Stimulated activated CD4-positive, alpha-beta T cell treated with anti-CD3 and anti-CD28 coated beads, Interleukin-1b, Interleukin-23, amount 100 ng/mL, for 48 hours (primary cell): ENCODE measurements around the gene TSPAN32.

ENCODE experiments used
- DNase-seq: peaks from one replicate; pipeline ENCODE4 v3.0.0-alpha.2; 2020

TSPAN32 gene

DNA sequence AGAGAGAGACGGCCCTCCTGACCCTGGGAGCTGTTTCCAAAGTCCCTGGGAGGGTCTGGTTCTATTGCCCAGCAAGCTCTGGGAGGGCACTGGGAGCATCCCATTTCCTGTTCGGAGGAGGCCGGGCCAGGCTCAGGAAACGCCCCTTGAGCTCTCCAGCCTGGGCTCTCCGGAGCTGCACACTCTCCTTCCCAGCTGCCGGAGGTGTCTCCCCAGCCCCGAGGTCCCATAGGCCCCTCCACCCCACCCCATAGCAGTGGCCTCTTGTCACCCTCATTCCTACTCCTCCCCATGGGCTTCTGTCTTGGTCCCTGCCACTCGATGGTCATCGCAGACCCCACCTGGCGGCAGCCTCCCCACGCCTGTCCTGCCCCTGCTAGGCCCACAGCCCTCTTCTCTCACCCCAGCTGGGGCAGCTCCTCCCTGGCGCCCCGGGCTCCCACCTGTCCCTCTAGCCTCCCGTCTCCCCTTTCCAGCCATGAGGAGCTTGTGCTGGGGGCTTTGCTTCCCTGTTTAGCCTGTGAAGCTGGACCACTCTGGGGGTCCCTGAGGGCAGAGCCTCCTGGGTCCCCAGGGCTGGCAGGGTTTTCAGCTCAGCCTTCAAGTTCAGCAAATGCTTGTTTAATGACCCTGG is 2.8 kb downstream of the TSPAN32 start:
- no peak for DNase-seq

DNA sequence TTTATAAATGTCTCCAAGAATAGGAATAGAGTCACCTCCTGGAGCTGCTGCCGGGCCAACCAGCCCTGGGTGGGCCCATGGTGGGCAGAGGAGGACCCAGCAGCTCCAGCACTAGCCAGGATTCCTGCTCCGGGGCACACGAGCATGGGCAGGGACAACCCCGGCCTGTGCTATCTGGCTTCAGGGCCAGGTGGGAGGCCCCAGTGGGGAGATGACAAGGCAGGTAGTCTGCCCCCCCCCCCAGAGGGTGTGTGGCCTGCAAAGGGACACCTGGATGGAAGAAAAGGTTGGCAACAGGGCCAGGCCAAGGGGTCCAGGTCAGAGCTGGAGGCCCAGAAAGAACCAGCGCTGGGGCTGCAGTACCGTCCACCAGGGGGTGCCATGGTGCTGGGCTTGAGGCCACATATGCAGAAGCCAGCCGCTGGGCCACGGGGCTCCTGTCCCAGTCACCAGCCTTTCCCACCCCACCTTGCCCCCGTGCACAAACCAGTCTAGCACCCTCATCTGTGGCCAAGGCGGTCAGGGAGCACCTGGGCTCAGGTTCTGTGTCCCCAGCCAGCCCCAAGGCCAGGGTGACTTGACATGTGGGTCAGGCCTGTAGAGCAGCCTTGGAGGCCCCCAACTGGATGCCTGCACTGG is 3.4 kb downstream of the TSPAN32 start:
- peak; percentile 82 for DNase-seq

- no peak for DNase-seq
These were observed 4.1 kb downstream of the TSPAN32 start for GRCh38 chr11:2305788-2306451.

- DNase-seq = no peak
These were observed 4.6 kb downstream of the TSPAN32 start for GRCh38 chr11:2306452-2306823.

DNA sequence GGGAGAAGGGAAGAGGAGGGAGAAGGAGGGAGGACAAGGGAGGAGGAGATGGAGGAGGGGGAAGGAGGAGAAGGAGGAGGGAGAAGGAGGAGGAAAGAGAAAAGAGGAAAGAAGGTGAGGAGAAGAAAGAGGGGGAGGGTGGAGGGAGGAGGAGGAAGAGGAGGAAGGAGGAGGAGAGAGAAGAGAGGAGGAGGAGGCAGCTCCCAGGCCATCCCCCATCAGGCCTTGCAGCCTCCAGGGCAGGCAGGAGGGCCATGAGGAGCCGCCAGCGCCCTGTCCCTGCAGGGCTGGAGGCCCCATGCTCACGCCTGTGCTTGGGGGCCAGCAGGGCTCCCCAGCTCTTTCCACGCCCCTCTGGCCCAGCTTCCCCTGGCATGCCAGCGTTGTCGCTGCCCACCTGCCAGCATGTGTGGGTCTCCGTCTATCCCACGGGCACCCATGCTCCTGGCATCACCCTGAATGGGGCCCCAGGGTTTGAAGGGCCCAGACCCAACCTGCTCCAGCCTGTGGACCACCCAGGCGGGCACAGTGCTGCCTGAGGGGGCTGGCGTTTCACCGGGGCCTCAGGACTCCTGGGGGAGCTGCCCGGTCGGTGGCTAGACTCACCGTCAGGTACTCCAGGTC is 5.2 kb downstream of the TSPAN32 start:
- DNase-seq = no peak

DNA sequence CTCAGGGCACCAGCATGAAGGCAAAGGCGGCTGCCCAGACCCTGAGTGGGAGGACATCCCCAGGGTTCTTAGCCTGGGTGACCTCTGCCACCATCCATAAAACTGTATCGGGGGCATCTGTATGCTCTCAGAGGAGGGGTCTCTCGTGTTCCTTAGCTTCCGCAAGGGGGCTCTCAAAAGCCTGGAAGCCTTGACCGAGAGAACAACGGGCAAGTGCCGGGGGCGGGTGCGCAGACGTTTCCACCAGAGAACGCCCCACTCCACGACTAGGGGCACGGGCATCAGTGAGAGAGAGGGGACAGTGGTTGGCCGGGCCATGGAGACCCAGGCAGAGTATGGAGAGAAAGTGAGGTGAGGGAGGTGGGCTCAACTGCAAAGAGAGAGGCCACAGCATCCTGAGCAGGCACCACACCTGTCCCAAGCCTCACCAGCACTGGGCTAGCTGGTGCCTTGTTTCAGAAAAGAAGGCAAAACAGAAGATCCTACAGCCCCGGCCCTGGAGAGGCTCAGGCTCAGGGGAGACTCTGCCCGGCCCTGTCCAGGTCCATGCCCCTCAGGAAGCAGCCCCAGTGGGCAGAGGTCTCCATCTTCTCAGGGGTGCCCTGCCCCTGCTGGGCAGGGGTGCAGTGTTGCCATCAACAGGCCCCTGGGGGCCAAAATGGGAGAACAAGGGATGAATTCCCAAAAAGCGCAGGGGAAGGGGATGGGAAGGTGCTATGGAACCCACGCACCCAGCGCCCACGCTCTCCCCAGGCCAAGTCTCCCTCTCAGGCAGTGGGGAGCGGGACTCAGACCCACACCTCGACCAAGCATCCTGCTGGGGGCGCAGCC is 5.9 kb downstream of the TSPAN32 start:
- no peak for DNase-seq

DNA sequence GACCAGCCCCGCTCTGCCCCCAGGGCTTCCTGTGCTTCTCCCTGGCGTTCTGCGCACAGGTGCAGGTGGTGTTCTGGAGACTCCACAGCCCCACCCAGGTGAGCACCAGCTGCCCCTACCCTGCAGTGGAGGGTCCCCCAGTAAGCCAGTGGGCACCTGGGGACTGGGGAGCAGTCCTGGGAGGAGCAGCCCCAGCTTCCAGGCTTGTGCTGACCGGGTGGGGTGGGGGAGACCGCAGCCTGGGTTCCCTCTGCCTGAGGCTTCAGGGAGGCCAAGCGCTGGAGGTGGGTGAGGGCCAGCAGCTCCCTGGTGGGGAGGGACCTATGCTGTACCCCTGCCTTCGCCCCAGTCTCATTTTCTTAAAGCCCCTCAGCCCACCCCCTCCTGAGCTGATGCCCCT is 6.9 kb downstream of the TSPAN32 start:
- DNase-seq = no peak

- no peak for DNase-seq
These were observed 7.6 kb downstream of the TSPAN32 start for GRCh38 chr11:2309251-2310072.

- DNase-seq = no peak
These were observed 8.4 kb downstream of the TSPAN32 start for GRCh38 chr11:2310073-2310785.

DNA sequence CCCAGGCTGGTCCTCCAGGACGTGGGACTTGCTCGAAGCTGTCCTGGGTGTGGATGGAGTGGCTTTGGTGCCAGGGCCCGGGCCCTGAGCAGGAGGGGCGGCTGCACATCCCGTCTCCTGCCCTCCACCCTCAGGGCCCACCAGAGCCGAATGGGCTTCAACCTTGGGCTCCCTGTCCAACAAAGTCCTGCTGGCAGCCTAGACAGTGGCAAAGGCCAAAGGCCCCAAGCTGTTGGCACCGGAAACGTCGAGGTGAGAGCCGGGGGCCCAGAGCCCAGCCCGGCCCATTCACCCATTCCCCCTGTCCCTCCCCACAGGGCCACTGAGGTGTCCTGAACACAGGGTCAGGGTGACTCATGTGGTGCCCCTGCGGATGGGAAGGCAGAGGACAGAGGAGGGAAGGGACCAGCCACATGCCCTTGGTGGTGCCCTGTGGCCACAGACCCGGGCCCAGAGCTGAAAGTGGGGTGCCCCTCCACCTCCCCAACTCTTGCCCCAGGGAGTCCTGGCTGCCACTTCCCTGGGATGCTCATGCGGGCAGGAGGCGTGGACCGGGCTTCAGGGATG is 9.1 kb downstream of the TSPAN32 start:
- DNase-seq = no peak

DNA sequence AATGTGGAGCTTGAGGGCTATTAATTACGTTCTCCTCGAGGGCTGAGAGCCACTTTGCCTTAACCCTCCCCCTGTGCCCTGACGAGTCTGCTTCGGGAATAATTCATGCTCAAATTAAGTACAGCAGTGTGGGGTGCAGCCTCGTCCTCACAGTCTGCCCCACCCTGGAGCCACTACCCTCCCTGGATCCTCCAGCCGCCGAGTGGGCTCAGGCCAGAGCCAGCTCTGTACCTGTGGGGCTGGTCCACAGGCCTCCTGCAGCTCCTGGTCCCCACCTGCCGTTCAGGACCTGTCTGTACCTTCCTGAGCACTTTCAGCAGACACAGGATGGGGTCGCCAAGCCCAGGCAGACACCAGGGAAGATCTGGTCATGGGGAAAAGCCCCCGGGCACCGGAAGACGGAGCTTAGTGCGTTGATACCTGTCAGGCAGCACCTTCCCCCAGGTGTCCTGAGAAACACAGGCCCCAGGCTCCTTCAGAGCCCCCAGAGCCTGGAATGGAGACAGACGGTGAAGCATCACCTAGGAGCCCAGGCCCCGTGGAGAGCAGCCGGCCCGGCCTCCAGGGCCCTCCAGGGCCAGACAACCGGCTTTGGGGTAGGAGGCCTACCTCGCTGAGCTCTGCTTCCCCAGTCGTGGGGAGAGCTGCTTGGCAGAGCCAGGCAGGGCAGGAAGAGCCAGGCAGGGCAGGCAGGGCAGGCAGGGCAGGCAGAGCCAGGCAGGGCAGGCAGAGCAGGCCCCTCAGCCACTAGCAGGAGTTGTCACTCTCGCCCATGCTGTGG is 9.7 kb downstream of the TSPAN32 start:
- no peak for DNase-seq

GRCh38 chr11:2312232-2313042 is 10.6 kb downstream of the TSPAN32 start:
- DNase-seq = no peak

DNA sequence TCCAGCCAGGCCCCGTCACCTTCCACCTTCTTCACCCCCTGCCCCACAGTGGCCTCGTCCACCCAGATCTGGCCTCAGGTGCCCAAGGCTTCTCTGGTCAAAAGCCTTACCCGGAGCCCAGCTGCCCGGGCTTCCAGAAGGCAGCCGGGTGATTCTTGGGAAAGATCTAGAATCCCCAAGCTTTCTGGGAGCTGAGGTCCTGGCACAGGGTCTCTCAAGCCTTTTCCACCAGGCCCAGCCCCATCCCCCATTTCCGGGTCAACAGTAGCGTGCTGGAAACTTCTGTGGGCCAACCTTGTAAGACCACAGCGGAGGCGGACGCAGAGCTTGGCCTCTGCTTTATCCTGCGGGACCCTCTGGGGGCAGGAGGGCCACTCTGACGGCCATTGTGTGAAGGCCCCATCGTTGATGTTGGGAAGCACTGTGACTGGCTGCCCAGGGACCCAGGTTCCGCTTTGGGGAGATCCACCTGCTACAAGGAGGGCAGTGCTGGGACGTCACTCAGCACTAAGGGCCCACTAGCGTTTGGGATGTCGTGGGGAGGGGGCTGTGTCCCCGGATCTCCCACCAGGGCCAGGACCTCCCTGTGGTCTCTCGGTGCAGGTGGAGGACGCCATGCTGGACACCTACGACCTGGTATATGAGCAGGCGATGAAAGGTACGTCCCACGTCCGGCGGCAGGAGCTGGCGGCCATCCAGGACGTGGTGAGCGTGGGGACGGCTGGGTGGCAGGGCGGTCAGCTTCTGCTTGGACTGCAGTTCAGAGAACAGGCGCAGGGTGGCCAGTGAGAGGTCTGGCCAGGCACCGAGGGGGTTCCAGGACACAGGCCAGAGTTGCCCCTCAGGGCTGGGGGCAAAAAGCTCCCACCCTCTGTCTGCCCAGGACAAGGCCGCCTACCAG is 11.5 kb downstream of the TSPAN32 start:
- DNase-seq = no peak

DNA sequence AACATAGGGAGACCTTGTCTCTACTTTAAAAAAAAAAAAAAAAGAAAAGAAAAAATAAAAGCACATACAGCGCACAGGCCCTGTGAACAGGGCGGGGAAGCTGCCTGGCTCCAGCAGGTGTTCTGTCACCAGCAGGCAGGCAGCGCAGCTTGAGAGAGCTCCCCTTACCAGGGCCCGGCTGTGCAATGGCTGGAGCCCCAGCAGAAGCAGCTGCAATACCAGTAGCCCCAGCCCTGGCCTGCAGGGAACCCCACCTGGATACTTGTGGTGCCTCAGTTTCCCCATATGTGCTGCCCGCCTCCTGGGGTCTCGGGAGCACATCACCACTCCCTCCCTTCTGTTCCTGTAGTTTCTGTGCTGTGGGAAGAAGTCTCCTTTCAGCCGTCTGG is 12.3 kb downstream of the TSPAN32 start:
- no peak for DNase-seq

GRCh38 chr11:2314525-2315394 is 12.9 kb downstream of the TSPAN32 start:
- DNase-seq = no peak

DNA sequence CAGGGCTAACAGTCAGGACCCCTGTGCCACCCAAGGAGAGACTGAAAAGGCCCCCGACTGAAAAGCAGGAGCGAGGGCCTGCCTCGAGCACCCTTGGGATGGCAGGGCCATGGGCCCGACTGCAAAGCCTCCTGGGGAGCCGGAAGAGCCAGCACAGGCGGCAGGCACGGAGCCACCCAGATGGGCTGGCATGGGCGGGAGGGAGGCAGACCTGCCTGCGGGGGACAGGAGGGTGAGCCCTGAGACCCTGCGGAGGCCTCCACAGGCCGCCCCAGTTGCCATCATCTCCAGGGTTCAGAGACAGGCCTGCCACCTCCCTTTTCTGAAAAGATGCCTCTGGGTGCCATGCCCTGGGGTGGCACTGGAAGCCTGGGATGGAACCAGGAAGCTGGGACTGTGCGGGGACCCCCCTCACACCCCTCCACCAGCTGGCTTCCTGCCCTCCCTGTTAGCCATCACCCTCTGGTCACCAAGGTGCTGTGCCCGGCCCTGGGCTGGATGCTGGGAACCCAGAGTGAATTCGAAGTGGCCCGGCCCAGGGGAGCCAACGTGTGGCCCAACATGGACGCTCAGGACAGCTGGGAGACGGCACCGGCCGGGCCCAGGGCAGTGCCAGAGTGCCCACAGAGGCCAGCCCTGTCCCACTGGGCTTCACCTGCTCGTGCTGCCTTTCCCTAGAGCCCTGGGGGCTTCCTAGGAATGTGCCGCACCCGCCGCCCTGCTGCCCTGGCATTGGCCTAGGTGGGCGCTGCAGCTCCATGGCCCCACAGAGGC is 13.8 kb downstream of the TSPAN32 start:
- no peak for DNase-seq
